GM12878 (cell line): ENCODE data around the gene RGS14. TPM values are rescaled to one million over a fixed set of nuclear protein-coding genes. Genes with fewer than 3 reads are reported as not detected.

Experiments used
- BCL3 ChIP-seq: IDR thresholded peaks from 2 replicates; pipeline ENCODE4 v1.6.1; 2011; ENCODE audit warnings: borderline replicate concordance, low read depth, mild to moderate bottlenecking, moderate library complexity, low read length; ENCODE audit not compliant: insufficient read depth, poor library complexity, severe bottlenecking
- CREM ChIP-seq: IDR thresholded peaks from 2 replicates; pipeline ENCODE4 v1.6.1; 2014; ENCODE audit warnings: antibody characterized with exemption, low read depth
- DPF2 ChIP-seq: fragments of 450-650 bp; IDR thresholded peaks from 2 replicates; pipeline ENCODE4 v1.6.1; 2017; ENCODE audit warnings: mild to moderate bottlenecking
- EP300 ChIP-seq, 2 experiments: fragments of 150-350 bp in 1 of 2; IDR thresholded peaks; 2 replicates each; pipeline ENCODE4 v1.6.1; 2011 to 2012; ENCODE audit warnings: low read depth in 2 of 2, low read length in 2 of 2, borderline replicate concordance in 1 of 2, improper control_type of control experiment in 1 of 2, inconsistent platforms in 1 of 2; ENCODE audit not compliant: control insufficient read depth in 1 of 2
- ETV6 ChIP-seq, 2 experiments: fragments of 450-650 bp in 1 of 2; IDR thresholded peaks in 1 of 2; conservative IDR thresholded peaks in 1 of 2; 2 replicates each; pipeline ENCODE4 v1.6.1; 2014; ENCODE audit warnings: antibody characterized with exemption in 1 of 2, borderline replicate concordance in 1 of 2, low read depth in 1 of 2, mild to moderate bottlenecking in 1 of 2, moderate library complexity in 1 of 2
- HCFC1 ChIP-seq: fragments of 150-350 bp; IDR thresholded peaks from 2 replicates; pipeline ENCODE4 v1.6.1; 2014; ENCODE audit warnings: low read length
- IKZF2 ChIP-seq, 2 experiments: fragments of 450-650 bp; IDR thresholded peaks; 2 replicates each; pipeline ENCODE4 v1.6.1; 2017; ENCODE audit warnings: mild to moderate bottlenecking in 2 of 2, moderate library complexity in 2 of 2
- IRF5 ChIP-seq: fragments of 450-650 bp; IDR thresholded peaks from 2 replicates; pipeline ENCODE4 v1.6.1; 2017; ENCODE audit warnings: borderline replicate concordance
- MEF2A ChIP-seq: IDR thresholded peaks from 2 replicates; pipeline ENCODE4 v1.6.1; 2011; ENCODE audit warnings: low read depth, mild to moderate bottlenecking, low read length, moderate library complexity; ENCODE audit not compliant: insufficient read depth
- PKNOX1 ChIP-seq: fragments of 450-650 bp; IDR thresholded peaks from 2 replicates; pipeline ENCODE4 v1.6.1; 2016; ENCODE audit warnings: mild to moderate bottlenecking
- RBBP5 ChIP-seq: fragments of 200-600 bp; sonication (generic); conservative IDR thresholded peaks from 2 replicates; pipeline ENCODE4 v1.6.1; 2016
- SRF ChIP-seq, 2 experiments: IDR thresholded peaks; 2 replicates each; pipeline ENCODE4 v1.6.1; 2011; ENCODE audit warnings: low read depth in 2 of 2, low read length in 2 of 2, mild to moderate bottlenecking in 1 of 2, moderate library complexity in 1 of 2
- YY1 ChIP-seq: IDR thresholded peaks from 2 replicates; pipeline ENCODE4 v1.6.1; 2011; ENCODE audit warnings: low read depth, mild to moderate bottlenecking, low read length
- ZBTB11 ChIP-seq: fragments of 450-650 bp; formaldehyde crosslinking; IDR thresholded peaks from 2 replicates; pipeline ENCODE4 v1.5.0; 2022; ENCODE audit warnings: mild to moderate bottlenecking, missing genetic modification characterization
- ZNF592 ChIP-seq: fragments of 450-650 bp; IDR thresholded peaks from 2 replicates; pipeline ENCODE4 v1.6.1; 2017; ENCODE audit warnings: mild to moderate bottlenecking, moderate library complexity
- ZSCAN29 ChIP-seq: fragments of 450-650 bp; IDR thresholded peaks from 2 replicates; pipeline ENCODE4 v1.6.1; 2017; ENCODE audit warnings: mild to moderate bottlenecking, moderate library complexity
- polyA plus RNA-seq, 11 experiments: library from polyadenylated mRNA; depleted of rRNA in 4 of 11; unstranded in 6 of 11; stranded (reverse) in 5 of 11; fragments of >200 nt; fragmentation: Nextera tagmentation in 4 of 11; fragmentation: Illumina TruSeq in 1 of 11; extraction: Ambion mirVana in 4 of 11; extraction: Trizol in 1 of 11; gene quantifications; 1 replicate in 1 of 11; 2 replicates in 10 of 11; pipeline versions ENCODE4 v1.2.1 to v1.2.3, GENCODE V29; 2011 to 2016; ENCODE audit warnings: inconsistent platforms in 2 of 11, missing spikeins in 2 of 11, low read depth in 1 of 11
- total RNA-seq, 4 experiments: library from RNA; depleted of rRNA in 3 of 4; stranded (reverse); fragments of >200 nt in 3 of 4; fragmentation: Illumina TruSeq in 1 of 4; extraction: Trizol in 1 of 4; gene quantifications; 2 replicates each; pipeline versions ENCODE4 v1.2.1 to v1.2.3, GENCODE V29; 2013 to 2021

The RGS14 gene
- total and polyA plus RNA-seq, 10 of the 15 experiments (the other 5 are each of a cell fraction or from before 2014, with no cell fraction given): 0.19 to 88.7 (median 54.8) TPM

GRCh38 chr5:177389241-177390169 is 31.8 kb downstream of the RGS14 start (continued):
- TF ChIP-seq PKNOX1: peak; percentile 25; the same call in 1 of the 2 replicates
- no peak for TF ChIP-seq RBBP5
- TF ChIP-seq EP300 (IDR thresholded peaks at IDR 0.05; ENCODE audit: borderline replicate concordance in 1 of 2, control insufficient read depth in 1 of 2, low read depth in 2 of 2, low read length in 2 of 2): peak in 1 of 2 experiments; percentile 16; a peak in 1 of 4 replicates
- TF ChIP-seq CREM: no peak; the same call in 1 of the 2 replicates
- TF ChIP-seq MEF2A: no peak
- no peak for TF ChIP-seq BCL3
- no peak for TF ChIP-seq HCFC1
- 0 out of 4 replicates have a peak, but pooled peaks of 1 of the 2 experiments have one; percentile 35 for TF ChIP-seq SRF (IDR thresholded peaks at IDR 0.05; ENCODE audit: low read depth in 2 of 2, low read length in 2 of 2)
- no peak for TF ChIP-seq ZBTB11 (CRISPR knock-in tag)
- 0 out of 2 replicates have a peak, but pooled peaks have one; percentile 26 for TF ChIP-seq YY1
- TF ChIP-seq ZSCAN29: no peak
- TF ChIP-seq ZNF592: no peak
- TF ChIP-seq IKZF2 (IDR thresholded peaks at IDR 0.05): peak; percentile 38 to 44; a peak in 1 of 4 replicates
- 0 out of 2 replicates have a peak, but pooled peaks have one; percentile 44 for TF ChIP-seq DPF2
- TF ChIP-seq ETV6 (conservative IDR thresholded peaks at IDR 0.05 in 1 of 2, IDR thresholded peaks at IDR 0.05 in 1 of 2; ENCODE audit: borderline replicate concordance in 1 of 2, low read depth in 1 of 2): no peak; a peak in 2 of 4 replicates
- TF ChIP-seq IRF5: no peak
